ENCODE data around the gene SPATA13. TPM values are rescaled to one million over a fixed set of nuclear protein-coding genes. Genes with fewer than 3 reads are reported as not detected.
"Not testable (repeated sequence)": the region's sequence is repeated elsewhere in the genome, so short reads cannot be mapped to it uniquely, and the experiment has no call there.

The SPATA13 gene
- total RNA-seq, 1 experiment from 2014 or later = 28.7 TPM

DNA sequence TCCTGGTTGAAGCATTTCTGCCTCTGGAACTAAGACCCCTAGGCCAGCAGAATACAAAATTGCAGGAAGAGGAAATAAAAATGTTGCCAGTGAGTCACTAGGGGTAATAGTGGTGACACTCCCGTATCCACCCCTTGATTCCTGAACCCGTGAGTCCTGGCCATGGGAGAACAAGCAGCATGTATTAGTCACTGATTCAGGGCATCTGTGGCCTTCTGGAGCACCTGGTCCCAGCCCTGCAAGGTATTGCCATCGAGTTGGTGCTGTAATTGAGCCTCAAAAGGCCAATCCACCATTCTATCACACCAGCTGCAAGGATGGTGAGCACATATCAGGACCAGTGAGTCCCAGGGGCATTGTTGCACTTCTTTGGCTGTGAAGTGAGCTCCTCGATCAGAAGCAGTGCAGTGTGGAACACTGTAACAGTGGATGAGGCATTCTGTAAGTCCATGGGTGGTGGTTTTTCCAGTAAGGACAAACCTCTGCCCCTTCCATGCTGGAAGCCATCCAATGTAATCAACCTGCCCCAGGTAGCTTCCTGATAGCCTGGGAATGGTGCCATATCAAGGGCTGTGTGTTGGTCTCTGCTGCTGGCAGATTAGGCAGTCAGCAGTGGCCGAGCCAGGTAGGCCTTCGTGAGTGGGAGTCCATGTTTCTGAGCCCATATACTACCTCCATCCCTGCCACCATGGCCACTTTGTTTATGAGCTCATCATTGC lies 188.4 kb downstream of the SPATA13 start:
- Histone ChIP-seq H3K79me2 (ENCODE audit: low read depth) (no peaks in the 10 kb centered on the region), H3K27ac (peak overlapping the region; percentile 93), H3K9me3 (ENCODE audit: insufficient read depth, low read depth) (no peaks in the 10 kb centered on the region; the same call in 1 of the 2 replicates), H3K27me3 (ENCODE audit: insufficient read depth, low read depth) (no peaks in the 10 kb centered on the region), H3F3A (ENCODE audit: insufficient read depth, low read depth) (peaks cover 44% of the 10 kb centered on the region), H4K20me1 (ENCODE audit: insufficient read depth) (no peaks in the 10 kb centered on the region), H3K36me3 (ENCODE audit: low read depth) (no peaks in the 10 kb centered on the region), H3K4me1 (replicated peaks; ENCODE audit: insufficient read depth) (peaks cover 38% of the 10 kb centered on the region), H3K9me2 (ENCODE audit: insufficient read depth) (no peaks in the 10 kb centered on the region), H3K4me3 (peak overlapping the region; percentile 13; the same call in 1 of the 2 replicates), H3K4me2 (peak overlapping the region; percentile 67), H2AFZ (no peak overlapping the region; the same call in 1 of the 2 replicates)
- intact Hi-C loops (cut with micrococcal nuclease; ENCODE audit: unreplicated experiment) = no loop called here
- ChIA-PET CTCF (interaction anchor here (0.6 kb wide), 1 partner anchor 257 kb away, joined by 3 read pairs; no protein-coding TSS in a partner anchor), POLR2A (ENCODE audit: unreplicated experiment) (interaction anchor here (0.6 kb wide), 1 partner anchor 154 kb away, joined by 4 read pairs; no protein-coding TSS in a partner anchor)
- TF ChIP-seq, protein P1, sequence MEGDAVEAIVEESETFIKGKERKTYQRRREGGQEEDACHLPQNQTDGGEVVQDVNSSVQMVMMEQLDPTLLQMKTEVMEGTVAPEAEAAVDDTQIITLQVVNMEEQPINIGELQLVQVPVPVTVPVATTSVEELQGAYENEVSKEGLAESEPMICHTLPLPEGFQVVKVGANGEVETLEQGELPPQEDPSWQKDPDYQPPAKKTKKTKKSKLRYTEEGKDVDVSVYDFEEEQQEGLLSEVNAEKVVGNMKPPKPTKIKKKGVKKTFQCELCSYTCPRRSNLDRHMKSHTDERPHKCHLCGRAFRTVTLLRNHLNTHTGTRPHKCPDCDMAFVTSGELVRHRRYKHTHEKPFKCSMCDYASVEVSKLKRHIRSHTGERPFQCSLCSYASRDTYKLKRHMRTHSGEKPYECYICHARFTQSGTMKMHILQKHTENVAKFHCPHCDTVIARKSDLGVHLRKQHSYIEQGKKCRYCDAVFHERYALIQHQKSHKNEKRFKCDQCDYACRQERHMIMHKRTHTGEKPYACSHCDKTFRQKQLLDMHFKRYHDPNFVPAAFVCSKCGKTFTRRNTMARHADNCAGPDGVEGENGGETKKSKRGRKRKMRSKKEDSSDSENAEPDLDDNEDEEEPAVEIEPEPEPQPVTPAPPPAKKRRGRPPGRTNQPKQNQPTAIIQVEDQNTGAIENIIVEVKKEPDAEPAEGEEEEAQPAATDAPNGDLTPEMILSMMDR (conservative IDR thresholded peaks at IDR 0.05) = no peak
- no peak for TF ChIP-seq EZH2 (IDR thresholded peaks at IDR 0.05; ENCODE audit: low read depth)
- DNase-seq = peak; percentile 62 to 93
- BruUV-seq (replicated peaks) = no TSS peak

GRCh38 chr13:24349778-24350664 lies 189.5 kb downstream of the SPATA13 start:
- BruUV-seq (replicated peaks); intact Hi-C loops (cut with micrococcal nuclease; ENCODE audit: unreplicated experiment); H3K36me3 ChIP-seq (ENCODE audit: low read depth); H4K20me1 ChIP-seq (ENCODE audit: insufficient read depth); H3K9me3 ChIP-seq (ENCODE audit: insufficient read depth, low read depth); H3K79me2 ChIP-seq (ENCODE audit: low read depth); H3K9me2 ChIP-seq (ENCODE audit: insufficient read depth); DNase-seq; H2AFZ ChIP-seq; H3K27me3 ChIP-seq (ENCODE audit: insufficient read depth, low read depth); H3K4me3 ChIP-seq; POLR2A ChIA-PET (ENCODE audit: unreplicated experiment); CTCF ChIA-PET: not testable (repeated sequence)
- Histone ChIP-seq H3K27ac (peak overlapping the region; percentile 93), H3K4me2 (peak overlapping the region; percentile 67), H3K4me1 (replicated peaks; ENCODE audit: insufficient read depth) (peaks cover 38% of the 10 kb centered on the region), H3F3A (ENCODE audit: insufficient read depth, low read depth) (peaks cover 44% of the 10 kb centered on the region)

GRCh38 chr13:24351423-24351822 lies 190.9 kb downstream of the SPATA13 start:
- no peak overlapping the region for H2AFZ ChIP-seq
- no peaks in the 10 kb centered on the region for H3K9me2 ChIP-seq (ENCODE audit: insufficient read depth)
- H3K27me3 ChIP-seq (ENCODE audit: insufficient read depth, low read depth) = no peaks in the 10 kb centered on the region
- no peaks in the 10 kb centered on the region for H3K36me3 ChIP-seq (ENCODE audit: low read depth)
- CTCF ChIA-PET = no interaction called here
- peaks cover 38% of the 10 kb centered on the region for H3K4me1 ChIP-seq (replicated peaks; ENCODE audit: insufficient read depth)
- no peaks in the 10 kb centered on the region for H3K79me2 ChIP-seq (ENCODE audit: low read depth)
- H3F3A ChIP-seq (ENCODE audit: insufficient read depth, low read depth) = peaks cover 48% of the 10 kb centered on the region
- TF ChIP-seq EZH2 (IDR thresholded peaks at IDR 0.05; ENCODE audit: low read depth) = no peak
- TF ChIP-seq, protein P1 (conservative IDR thresholded peaks at IDR 0.05) = no peak
- no peak overlapping the region for H3K4me3 ChIP-seq
- DNase-seq = no peak
- BruUV-seq (replicated peaks) = no TSS peak
- intact Hi-C loops (cut with micrococcal nuclease; ENCODE audit: unreplicated experiment) = no loop called here
- H3K4me2 ChIP-seq = no peak overlapping the region
- no peaks in the 10 kb centered on the region; the same call in 1 of the 2 replicates for H3K9me3 ChIP-seq (ENCODE audit: insufficient read depth, low read depth)
- no peaks in the 10 kb centered on the region for H4K20me1 ChIP-seq (ENCODE audit: insufficient read depth)
- no peak overlapping the region for H3K27ac ChIP-seq
- POLR2A ChIA-PET (ENCODE audit: unreplicated experiment) = no interaction called here

Measured in PC-9 (cell line).